ENCODE results near the gene TDRD12.

The TDRD12 gene

DNA sequence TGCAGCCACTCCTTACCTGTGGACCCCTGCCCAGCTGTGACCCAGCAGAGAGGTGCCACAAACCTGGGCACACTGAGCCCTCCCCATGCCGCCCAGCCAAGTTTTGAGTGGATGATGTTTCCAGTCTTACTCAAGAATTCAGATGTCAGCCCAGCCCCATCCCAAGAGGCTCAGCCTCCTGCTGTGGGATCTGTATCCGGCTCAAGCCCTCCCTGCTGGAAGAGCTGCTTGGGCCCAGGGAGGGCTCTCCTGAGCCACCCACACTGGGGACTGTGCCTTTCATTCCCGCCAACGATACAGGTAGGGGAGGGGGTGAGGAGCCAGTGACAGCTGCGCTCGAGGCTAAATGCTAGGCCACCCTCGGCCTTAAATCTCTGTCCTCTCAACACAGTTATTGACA, 155.9 kb downstream of the TDRD12 start:
- no peak overlapping the region for H3K9ac ChIP-seq (ENCODE audit: low read depth, low read length)

DNA sequence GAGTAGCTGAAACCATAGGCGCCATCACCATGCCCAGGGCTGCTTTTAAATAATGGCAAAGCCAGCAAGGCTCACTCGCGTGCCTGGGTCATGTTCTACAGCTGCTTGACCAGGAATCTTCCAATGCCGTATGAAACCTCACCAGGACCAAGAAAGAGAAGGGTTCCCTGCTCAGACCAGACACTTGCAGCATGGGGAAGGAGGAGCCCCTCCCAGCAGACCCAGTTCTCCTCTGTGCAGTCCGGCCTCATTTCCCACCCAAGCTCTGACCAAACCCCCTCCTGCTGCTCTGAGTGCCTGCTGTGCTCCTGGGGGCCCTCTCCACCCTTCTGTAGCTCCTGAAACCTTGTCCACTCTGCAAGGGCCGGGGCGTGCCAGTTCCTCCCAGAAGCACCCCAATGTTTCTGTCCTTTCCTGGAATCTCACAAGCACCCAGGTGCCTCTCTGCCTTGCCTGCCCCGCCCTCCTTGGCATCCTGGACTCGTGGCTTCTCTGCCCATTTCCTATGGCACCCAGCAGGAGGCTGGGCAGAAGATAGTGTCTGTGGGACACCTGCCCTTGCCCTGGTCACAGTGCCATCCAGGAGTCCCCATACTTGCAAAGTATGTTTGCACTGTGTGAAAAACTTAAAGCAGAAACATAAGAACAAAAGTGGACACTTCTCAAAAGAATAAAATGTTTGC, 156.8 kb downstream of the TDRD12 start:
- Histone ChIP-seq H3K36me3 (ENCODE audit: insufficient read depth, low read length) (no peaks in the 10 kb centered on the region; the same call in 1 of the 2 replicates), H3K4me1 (ENCODE audit: insufficient read depth, low read length) (no peaks in the 10 kb centered on the region), H3K9ac (ENCODE audit: low read depth, low read length) (no peak overlapping the region), H3K9me3 (ENCODE audit: control insufficient read depth, insufficient read depth, low read length) (no peaks in the 10 kb centered on the region)

More for the DNA sequence above, 155.9 kb downstream of the TDRD12 start:
- no peaks in the 10 kb centered on the region for H3K9me3 ChIP-seq (ENCODE audit: control insufficient read depth, insufficient read depth, low read length)
- H3K4me1 ChIP-seq (ENCODE audit: insufficient read depth, low read length) = 0 out of 2 replicates have a peak, but pooled peaks cover under 1% of the 10 kb centered on the region
- no peaks in the 10 kb centered on the region; the same call in 1 of the 2 replicates for H3K36me3 ChIP-seq (ENCODE audit: insufficient read depth, low read length)

DNA sequence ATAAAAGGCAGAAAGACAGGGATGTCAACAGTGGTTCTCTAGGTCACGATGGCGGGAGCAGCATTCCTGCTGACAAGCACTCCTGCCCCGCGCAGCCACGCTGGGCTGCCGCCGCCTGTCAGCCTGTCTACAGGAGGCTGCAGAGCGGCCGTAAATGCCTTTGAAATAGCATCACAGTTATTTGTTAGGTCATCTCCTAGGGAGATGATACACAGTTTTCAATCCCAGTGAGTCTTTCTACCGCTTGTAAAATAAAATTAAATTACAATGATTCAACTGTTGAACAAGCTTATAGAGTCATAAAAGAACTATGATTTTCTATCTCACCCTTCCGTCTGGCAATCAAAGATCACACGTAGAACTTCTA, 157.3 kb downstream of the TDRD12 start:
- H3K4me1 ChIP-seq (ENCODE audit: insufficient read depth, low read length) = no peaks in the 10 kb centered on the region
- H3K9ac ChIP-seq (ENCODE audit: low read depth, low read length) = no peak overlapping the region
- H3K36me3 ChIP-seq (ENCODE audit: insufficient read depth, low read length) = no peaks in the 10 kb centered on the region; the same call in 1 of the 2 replicates
- no peaks in the 10 kb centered on the region for H3K9me3 ChIP-seq (ENCODE audit: control insufficient read depth, insufficient read depth, low read length)
